H1 (cell line): ENCODE results near the gene LBH. TPM values are rescaled to one million over a fixed set of nuclear protein-coding genes. Genes with fewer than 3 reads are reported as not detected.

ENCODE experiments used
- CTCF ChIA-PET: fragments of 300-600 bp; sonication (Branson Sonifier 250); formaldehyde crosslinking; loops from one replicate; lab custom pipeline; 2021; ENCODE audit not compliant: partially characterized antibody; lab: Charles Lee
- POLR2A ChIA-PET: fragments of 300-600 bp; sonication (Branson Sonifier 250); formaldehyde crosslinking; loops from one replicate; lab custom pipeline; 2021; ENCODE audit warnings: inconsistent platforms; ENCODE audit not compliant: partially characterized antibody; lab: Charles Lee
- DNase-seq, 2 experiments: peaks; one replicate each; pipeline versions ENCODE4 v3.0.0 to v3.0.0-alpha.2; 2010 to 2022; ENCODE audit warnings: low spot score in 2 of 2, low read depth in 1 of 2, mixed read lengths in 1 of 2
- FAIRE-seq: peaks from 2 replicates; lab custom pipeline; 2011; peaks lifted over from hg19 to GRCh38; lab: Jason Lieb, UNC
- H2AFZ ChIP-seq: 2 replicates; pipeline ENCODE4 v1.8.1; 2012; ENCODE audit warnings: low read length, inconsistent platforms
- H2AK5ac ChIP-seq: 2 replicates; pipeline ENCODE4 v1.6.1; 2013; ENCODE audit warnings: low read depth, low read length
- H2BK120ac ChIP-seq: replicated peaks from 2 replicates; pipeline ENCODE3; 2013; ENCODE audit warnings: low read depth, low read length, inconsistent platforms
- H2BK12ac ChIP-seq: 2 replicates; pipeline ENCODE4 v1.6.1; 2013; ENCODE audit warnings: low read depth, low read length
- H2BK15ac ChIP-seq: 2 replicates; pipeline ENCODE4 v1.6.1; 2013; ENCODE audit warnings: low read length
- H2BK20ac ChIP-seq: 2 replicates; pipeline ENCODE4 v1.6.1; 2013; ENCODE audit warnings: low read length
- H2BK5ac ChIP-seq: 2 replicates; pipeline ENCODE4 v1.6.1; 2013; ENCODE audit warnings: low read depth, low read length
- H3K14ac ChIP-seq: 2 replicates; pipeline ENCODE4 v1.6.1; 2013; ENCODE audit warnings: inconsistent platforms; ENCODE audit not compliant: insufficient read length
- H3K18ac ChIP-seq: 2 replicates; pipeline ENCODE4 v1.6.1; 2013; ENCODE audit warnings: low read length; ENCODE audit errors: extremely low read depth
- H3K23ac ChIP-seq: 2 replicates; pipeline ENCODE4 v1.6.1; 2013; ENCODE audit warnings: inconsistent platforms; ENCODE audit not compliant: insufficient read length
- H3K23me2 ChIP-seq: 2 replicates; pipeline ENCODE4 v1.6.1; 2013; ENCODE audit warnings: low read depth, low read length
- H3K27ac ChIP-seq: 2 replicates; pipeline ENCODE4 v1.6.1; 2011; ENCODE audit warnings: low read depth, low read length, inconsistent platforms
- H3K27me3 ChIP-seq, 4 experiments: replicated peaks in 1 of 4; 1 replicate in 1 of 4; 2 replicates in 3 of 4; pipeline versions ENCODE4 v1.6.1 to v1.8.1; 2011 to 2013; ENCODE audit warnings: low read length in 3 of 4, mild to moderate bottlenecking in 3 of 4, inconsistent platforms in 2 of 4, mixed read lengths in 2 of 4, moderate library complexity in 1 of 4; ENCODE audit not compliant: control insufficient read depth in 3 of 4, insufficient read depth in 3 of 4; ENCODE audit errors: extremely low read depth in 1 of 4
- H3K36me3 ChIP-seq, 4 experiments: 2 replicates each; pipeline versions ENCODE4 v1.6.1 to v1.8.1; 2011 to 2013; ENCODE audit warnings: mild to moderate bottlenecking in 4 of 4, low read length in 3 of 4, moderate library complexity in 2 of 4, control low read depth in 1 of 4, inconsistent platforms in 1 of 4; ENCODE audit not compliant: insufficient read depth in 4 of 4, control insufficient read depth in 2 of 4
- H3K4ac ChIP-seq: replicated peaks from 2 replicates; pipeline ENCODE3; 2013; ENCODE audit warnings: low read length, low read depth, mixed read lengths, inconsistent platforms; ENCODE audit not compliant: insufficient read length
- H3K4me1 ChIP-seq, 4 experiments: replicated peaks in 1 of 4; 1 replicate in 1 of 4; 2 replicates in 3 of 4; pipeline versions ENCODE4 v1.6.1 to v1.8.1; 2011 to 2013; ENCODE audit warnings: low read length in 3 of 4, inconsistent platforms in 2 of 4, mixed read lengths in 1 of 4; ENCODE audit not compliant: insufficient read depth in 4 of 4, control insufficient read depth in 3 of 4
- H3K4me2 ChIP-seq, 2 experiments: 2 replicates each; pipeline versions ENCODE4 v1.6.1 to v1.8.1; 2011 to 2013; ENCODE audit warnings: low read depth in 2 of 2, low read length in 2 of 2, control low read depth in 1 of 2, inconsistent platforms in 1 of 2, mild to moderate bottlenecking in 1 of 2; ENCODE audit not compliant: insufficient read depth in 1 of 2
- H3K4me3 ChIP-seq, 4 experiments: fragments of 200-600, 300-600 bp in 1 of 4; sonication (generic), shearing (Covaris generic), sonication (Bioruptor Twin) in 1 of 4; 2 replicates each; pipeline versions ENCODE4 v1.5.1 to v1.8.1; 2011 to 2016; ENCODE audit warnings: low read length in 4 of 4, low read depth in 3 of 4, control low read depth in 2 of 4, inconsistent platforms in 2 of 4, mild to moderate bottlenecking in 2 of 4, mixed read lengths in 1 of 4, moderate library complexity in 1 of 4; ENCODE audit not compliant: insufficient read depth in 2 of 4; ENCODE audit errors: extremely low read depth in 1 of 4
- H3K56ac ChIP-seq: replicated peaks from 2 replicates; pipeline ENCODE3; 2013; ENCODE audit warnings: low read depth, mild to moderate bottlenecking, mixed read lengths, low read length, inconsistent platforms; ENCODE audit not compliant: insufficient read length
- H3K79me1 ChIP-seq: 2 replicates; pipeline ENCODE4 v1.6.1; 2013; ENCODE audit warnings: low read depth, low read length, control low read depth
- H3K79me2 ChIP-seq, 2 experiments: 2 replicates each; pipeline versions ENCODE4 v1.6.1 to v1.8.1; 2012 to 2013; ENCODE audit warnings: low read length in 2 of 2, mild to moderate bottlenecking in 2 of 2, inconsistent platforms in 1 of 2; ENCODE audit not compliant: insufficient read depth in 2 of 2, control insufficient read depth in 1 of 2
- H3K9ac ChIP-seq, 4 experiments: replicated peaks in 1 of 4; 1 replicate in 1 of 4; 2 replicates in 3 of 4; pipeline versions ENCODE4 v1.6.1 to v1.8.1; 2011 to 2013; ENCODE audit warnings: low read depth in 3 of 4, low read length in 3 of 4, control low read depth in 2 of 4, mild to moderate bottlenecking in 2 of 4, moderate library complexity in 2 of 4, inconsistent platforms in 1 of 4; ENCODE audit errors: extremely low read depth in 1 of 4
- H3K9me3 ChIP-seq, 2 experiments: 2 replicates each; pipeline versions ENCODE4 v1.6.1 to v1.8.1; 2012 to 2013; ENCODE audit warnings: mild to moderate bottlenecking in 2 of 2, moderate library complexity in 2 of 2, control low read depth in 1 of 2, inconsistent platforms in 1 of 2, low read depth in 1 of 2, low read length in 1 of 2, mixed read lengths in 1 of 2; ENCODE audit not compliant: insufficient read depth in 2 of 2
- H4K20me1 ChIP-seq, 2 experiments: replicated peaks in 1 of 2; 2 replicates each; pipeline versions ENCODE3 to v1.8.1; 2011 to 2013; ENCODE audit warnings: inconsistent platforms in 2 of 2, low read length in 2 of 2, mild to moderate bottlenecking in 1 of 2; ENCODE audit not compliant: insufficient read depth in 2 of 2, control insufficient read depth in 1 of 2
- H4K5ac ChIP-seq: 2 replicates; pipeline ENCODE4 v1.6.1; 2013; ENCODE audit warnings: low read length, low read depth, mixed read lengths, inconsistent platforms; ENCODE audit not compliant: insufficient read length
- H4K8ac ChIP-seq: 2 replicates; pipeline ENCODE4 v1.8.0; 2013; ENCODE audit warnings: mild to moderate bottlenecking, moderate library complexity, low read length, inconsistent platforms; ENCODE audit not compliant: insufficient read depth; ENCODE audit errors: extremely low read depth
- H4K91ac ChIP-seq: replicated peaks from 2 replicates; pipeline ENCODE3; 2013; ENCODE audit warnings: low read length, mixed read lengths, inconsistent platforms; ENCODE audit not compliant: insufficient read length
- ASH2L ChIP-seq: fragments of 200-600, 300-600 bp; sonication (generic); IDR thresholded peaks from one replicate; pipeline ENCODE4 v1.7.1; 2017; ENCODE audit warnings: low read length
- BACH1 ChIP-seq: IDR thresholded peaks from 2 replicates; pipeline ENCODE4 v1.6.1; 2012; ENCODE audit warnings: low read length, improper control_type of control experiment
- CBX8 ChIP-seq: fragments of 300-800, 300-1000 bp; sonication (generic); IDR thresholded peaks from 2 replicates; pipeline ENCODE4 v1.7.1; 2016; ENCODE audit warnings: low read depth, low read length, borderline replicate concordance
- HDAC6 ChIP-seq: IDR thresholded peaks from one replicate; pipeline ENCODE4 v1.7.1; 2012; ENCODE audit warnings: low read depth, mild to moderate bottlenecking, inconsistent platforms, low read length, moderate library complexity
- JUND ChIP-seq: IDR thresholded peaks from 2 replicates; pipeline ENCODE4 v1.6.1; 2011; ENCODE audit warnings: mild to moderate bottlenecking, improper control_type of control experiment, low read length
- SIX5 ChIP-seq: IDR thresholded peaks from 2 replicates; pipeline ENCODE4 v1.6.1; 2011; ENCODE audit warnings: mild to moderate bottlenecking, low read depth, low read length
- SUZ12 ChIP-seq: fragments of 200-600 bp; sonication (generic); IDR thresholded peaks from 2 replicates; pipeline ENCODE4 v1.6.1; 2012; ENCODE audit warnings: mild to moderate bottlenecking, inconsistent platforms, low read length, moderate library complexity, mixed read lengths
- YY1 ChIP-seq: IDR thresholded peaks from 2 replicates; pipeline ENCODE4 v1.6.1; 2011; ENCODE audit warnings: low read depth, mild to moderate bottlenecking, low read length
- WGBS, 2 experiments: shearing (Covaris generic) in 1 of 2; methylation state at CpG; one replicate each; pipeline versions ENCODE4 v1.1.6 to v1.1.7; 2013 to 2015; ENCODE audit warnings: low lambda C conversion rate in 2 of 2, mixed read lengths in 2 of 2, inconsistent platforms in 1 of 2, low coverage in 1 of 2, missing lambda C conversion rate in 1 of 2; ENCODE audit not compliant: insufficient replicate concordance in 2 of 2, insufficient coverage in 1 of 2, insufficient read length in 1 of 2; ENCODE audit errors: extremely low coverage in 1 of 2, missing lambda C conversion rate in 1 of 2; 5-methylcytosine and 5-hydroxymethylcytosine counted together
- polyA plus RNA-seq, 7 experiments: library from polyadenylated mRNA; depleted of rRNA in 3 of 7; stranded (reverse) in 5 of 7; unstranded in 2 of 7; fragments of >200 nt in 5 of 7; fragments of 200-250 nt in 2 of 7; gene quantifications; 1 replicate in 5 of 7; 2 replicates in 1 of 7; 4 replicates in 1 of 7; pipeline versions ENCODE4 v1.2.1 to v1.2.3, GENCODE V29; 2011 to 2013; ENCODE audit warnings: missing spikeins in 2 of 7, mixed read lengths in 2 of 7
- total RNA-seq: library from RNA; stranded (reverse); fragmentation: NEBNext Ultra II Directional; extraction: Animal tissue kit (Norgen Biotek cat#: 25700); gene quantifications from 2 replicates; pipeline ENCODE4 v1.2.1, GENCODE V29; 2021

Gene LBH
- total and polyA plus RNA-seq, 2 of the 8 experiments (the other 6 are each of a cell fraction or from before 2014, with no cell fraction given): 25.7 to 34.5 TPM

DNA sequence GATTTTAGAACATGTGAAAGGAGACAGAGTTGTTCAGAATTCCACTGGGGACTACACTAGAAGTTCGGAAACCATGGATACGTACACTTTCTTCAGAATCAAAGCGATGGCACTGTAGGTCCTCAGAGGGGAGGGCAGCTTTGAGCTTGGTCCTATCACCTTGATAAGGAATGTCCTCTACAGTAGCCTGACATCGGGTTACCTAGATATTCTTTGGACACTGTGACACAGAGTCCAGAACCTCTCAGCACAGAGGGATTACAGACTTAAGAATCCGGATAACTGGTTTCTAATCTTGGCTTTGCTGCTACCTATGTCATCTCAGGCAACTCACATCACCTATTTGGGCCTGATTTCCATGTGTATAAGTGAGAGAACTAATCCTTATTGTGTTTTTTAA lies 14.0 kb downstream of the LBH start:
- Histone ChIP-seq H3K23ac (no peak overlapping the region), H2BK15ac (no peak overlapping the region), H4K8ac (no peak overlapping the region), H2BK20ac (no peak overlapping the region), H3K4me1 (peaks cover 0 to 4% (median 1%) of the 10 kb centered on the region in 4 experiments; a peak in 1 of 7 replicates), H4K20me1 (no peaks in the 10 kb centered on the region), H2BK120ac (no peak overlapping the region), H3K4ac (no peak overlapping the region), H3K9ac (no peak overlapping the region), H2BK12ac (no peak overlapping the region), H2AK5ac (no peak overlapping the region), H2BK5ac (no peak overlapping the region), H3K18ac (no peak overlapping the region), H3K56ac (no peak overlapping the region), H3K4me3 (no peak overlapping the region), H3K27me3 (no peaks in the 10 kb centered on the region), H4K5ac (no peak overlapping the region), H3K79me1 (0 out of 2 replicates have a peak, but pooled peaks cover 2% of the 10 kb centered on the region), H3K23me2 (no peaks in the 10 kb centered on the region), H3K79me2 (no peaks in the 10 kb centered on the region), H3K9me3 (no peaks in the 10 kb centered on the region), H3K4me2 (no peak overlapping the region), H3K36me3 (no peaks in the 10 kb centered on the region; a peak in 1 of 8 replicates), H4K91ac (no peak overlapping the region), H3K27ac (no peak overlapping the region), H2AFZ (no peak overlapping the region), H3K14ac (no peak overlapping the region)
- DNase-seq: no peak
- no peak for FAIRE-seq
- ChIA-PET POLR2A (interaction anchor here (1.0 kb wide), 2 partner anchors 9 to 15 kb away, joined by 4 read pairs; partner anchors contain the start of gene LBH), CTCF (interaction anchor here (1.5 kb wide), 1 partner anchor 50 kb away, joined by 3 read pairs; no protein-coding TSS in a partner anchor)
- WGBS, 2 experiments: 93% methylated on average over 5 of the region's 5 CpGs; no CpG with 5 or more reads in 1 of the 2 experiments
- TF ChIP-seq JUND (no peak), BACH1 (no peak), ASH2L (no peak), SIX5 (no peak), YY1 (no peak), CBX8 (no peak), HDAC6 (no peak), SUZ12 (no peak)
